HG03571 (cell line): ENCODE measurements around the gene AXIN2.
A peak's percentile ranks its signal among the peaks of the same experiment; 100 is the strongest.

Experiments used
- ATAC-seq: cut with Tn5 transposase; IDR thresholded peaks from one replicate; pipeline ENCODE4 v1.9.1; 2021; ENCODE audit not compliant: unreplicated experiment

AXIN2 gene

DNA sequence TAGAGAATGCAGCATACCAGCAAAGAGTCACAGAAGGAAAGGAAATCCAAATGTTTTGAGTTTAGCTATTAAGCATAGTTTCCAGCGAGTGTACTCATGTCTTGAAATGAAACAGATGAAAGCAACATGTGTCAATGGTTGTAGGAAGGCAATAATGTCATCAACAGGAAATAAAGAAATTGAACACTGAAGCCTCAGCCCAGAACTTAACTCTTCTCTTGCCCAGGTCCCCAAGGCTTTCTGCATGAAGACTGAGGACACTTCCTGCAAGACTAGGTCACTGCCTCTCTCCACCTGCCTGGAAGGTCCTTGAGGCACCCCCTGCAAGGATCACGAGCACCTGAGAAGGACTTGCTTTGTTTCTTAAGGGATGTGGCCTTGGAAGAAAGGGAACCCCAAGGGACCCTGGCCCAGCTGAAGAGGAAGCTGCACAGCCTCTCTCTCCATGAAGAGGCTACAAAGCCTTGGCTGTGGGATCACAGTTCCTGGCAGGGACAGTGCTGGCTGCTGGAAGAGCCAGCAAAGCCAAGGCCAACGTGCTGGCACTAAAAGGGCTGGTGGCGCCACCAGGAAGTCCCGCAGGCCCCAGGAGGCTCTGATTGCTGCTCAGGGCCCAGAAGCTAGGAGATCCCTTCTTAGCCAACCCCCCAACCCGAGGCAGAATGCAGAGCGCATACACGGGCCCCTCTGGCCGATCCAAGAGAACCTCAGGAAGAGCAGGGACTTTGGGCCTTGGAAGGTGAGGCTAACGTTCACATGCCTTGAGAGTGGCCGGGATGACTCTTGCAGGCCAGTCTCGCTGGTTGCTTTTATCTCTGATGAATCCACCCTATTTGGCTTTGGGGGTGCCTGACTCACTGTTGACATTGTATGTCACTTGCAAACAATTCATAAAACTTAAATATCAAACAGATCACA is 23.4 kb upstream of the AXIN2 start:
- ATAC-seq: no peak

DNA sequence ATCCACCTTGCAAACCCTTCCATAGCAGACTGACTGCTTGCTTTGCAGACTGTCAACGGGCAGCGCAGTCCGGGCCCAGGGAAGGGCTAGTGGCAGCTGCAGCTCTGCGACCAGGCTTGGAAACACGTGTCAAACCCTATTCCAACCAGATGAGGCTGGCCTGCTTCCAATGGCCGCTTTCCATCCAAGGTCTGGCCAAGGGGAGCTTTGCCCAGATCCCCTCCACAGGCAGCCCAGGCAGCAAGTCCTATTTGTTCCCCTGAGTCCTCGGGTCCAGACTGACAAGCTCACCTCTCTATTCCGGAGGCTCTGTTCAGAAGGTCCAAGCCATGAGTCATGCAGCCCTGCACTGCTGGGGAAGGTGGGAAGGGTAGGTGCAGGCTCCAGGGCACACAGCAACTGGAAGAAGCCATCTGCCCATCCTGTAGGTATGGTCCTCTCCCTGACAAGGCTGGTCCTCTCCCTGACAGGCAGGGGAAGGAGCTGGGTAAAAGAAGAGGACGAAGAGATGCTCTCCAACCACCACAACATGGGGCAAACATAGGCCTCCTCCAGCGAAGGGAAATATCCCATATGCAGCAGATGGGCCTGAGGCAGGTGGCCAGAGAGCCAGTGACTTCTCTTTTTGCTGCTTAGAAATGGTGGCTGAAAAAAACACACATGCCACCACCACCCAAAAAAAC is 22.6 kb upstream of the AXIN2 start:
- no peak for ATAC-seq

DNA sequence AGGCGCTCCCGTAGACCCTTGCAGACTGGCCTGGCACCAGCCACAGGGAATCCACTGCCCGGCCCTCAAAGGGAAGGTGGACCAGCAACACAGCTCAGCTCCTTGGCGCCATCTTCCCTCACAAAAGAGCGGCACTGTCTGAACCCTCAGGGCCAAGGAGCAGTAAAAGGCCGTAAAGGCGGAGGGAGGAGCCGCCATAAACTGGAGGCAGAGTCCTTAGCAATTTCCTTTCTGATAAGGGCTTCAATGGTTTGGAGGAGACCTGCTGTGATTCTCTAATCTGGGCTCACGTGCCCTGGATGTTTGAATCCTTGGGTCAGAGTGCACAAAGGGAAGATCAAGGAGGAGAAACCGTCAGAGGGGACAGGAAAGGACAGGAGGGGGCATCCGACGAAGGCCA is 15.5 kb upstream of the AXIN2 start:
- no peak for ATAC-seq

DNA sequence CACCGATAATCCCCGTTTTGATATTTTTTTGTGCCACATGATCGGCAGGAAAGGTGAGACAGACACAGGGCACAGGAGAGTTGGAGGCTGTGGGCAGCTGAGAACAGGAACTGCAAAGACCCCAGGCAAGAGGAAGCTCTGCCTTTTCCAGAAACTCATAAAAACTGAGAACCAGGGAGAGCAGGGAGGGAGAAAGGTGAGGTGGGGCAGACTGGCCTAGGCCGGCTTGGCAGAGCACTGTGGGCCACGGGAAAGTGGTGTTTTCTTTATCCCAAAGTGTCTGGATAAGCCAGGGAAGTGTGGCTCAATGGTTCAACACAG is 11.8 kb upstream of the AXIN2 start:
- no peak for ATAC-seq

DNA sequence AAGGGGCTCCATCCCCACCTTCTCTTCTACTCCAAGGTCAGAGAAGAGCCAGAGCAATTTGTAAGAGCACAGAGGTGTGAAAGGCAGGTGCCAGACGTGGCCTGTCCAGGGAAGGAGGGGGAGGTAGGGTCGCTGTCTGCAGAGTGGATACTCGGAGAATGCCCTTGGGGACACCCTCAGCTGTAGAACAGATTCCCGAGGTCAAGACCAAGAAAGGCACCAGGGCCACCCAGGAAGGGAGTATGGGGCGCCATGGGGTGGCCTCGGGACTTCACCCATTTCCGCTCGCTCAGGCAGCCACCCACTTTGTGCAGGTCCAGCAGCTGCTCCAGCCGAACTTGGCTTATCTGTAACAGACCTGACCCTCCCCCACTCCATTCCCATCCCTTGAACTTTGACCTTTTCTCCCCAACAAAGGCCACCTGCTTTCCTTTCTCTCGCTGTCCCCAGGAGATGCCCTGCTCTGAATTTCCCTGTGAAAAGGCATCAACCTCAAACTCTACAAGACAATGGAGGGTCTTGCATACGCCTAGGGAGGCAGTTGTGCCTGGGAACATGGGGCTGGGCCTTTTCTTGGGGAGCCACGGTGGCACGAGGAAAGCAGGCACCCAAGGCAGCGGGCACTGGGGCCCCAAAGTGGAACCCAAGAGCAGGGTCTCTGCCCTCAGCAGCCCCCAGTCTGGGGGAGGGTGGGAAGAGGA is 11.3 kb upstream of the AXIN2 start:
- no peak for ATAC-seq

DNA sequence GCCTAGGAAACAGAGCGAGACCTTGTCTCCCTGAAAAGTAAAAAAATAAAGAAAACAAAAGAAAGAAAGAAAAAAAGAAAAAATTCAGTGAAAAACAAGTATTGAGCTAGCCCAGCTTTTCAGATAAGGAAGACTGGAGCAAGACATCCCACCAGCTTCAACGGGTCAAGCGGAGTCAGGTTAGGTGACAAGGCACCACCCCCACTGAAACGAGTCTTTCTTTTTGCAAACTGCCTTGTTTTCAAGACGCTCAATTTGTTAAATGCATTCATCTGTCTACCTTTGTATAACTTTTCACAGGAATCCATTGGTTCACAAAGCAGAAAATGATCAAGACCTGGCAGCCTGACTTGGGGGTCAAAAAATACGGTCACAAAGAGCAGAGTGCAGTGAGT is 10.7 kb upstream of the AXIN2 start:
- no peak for ATAC-seq

DNA sequence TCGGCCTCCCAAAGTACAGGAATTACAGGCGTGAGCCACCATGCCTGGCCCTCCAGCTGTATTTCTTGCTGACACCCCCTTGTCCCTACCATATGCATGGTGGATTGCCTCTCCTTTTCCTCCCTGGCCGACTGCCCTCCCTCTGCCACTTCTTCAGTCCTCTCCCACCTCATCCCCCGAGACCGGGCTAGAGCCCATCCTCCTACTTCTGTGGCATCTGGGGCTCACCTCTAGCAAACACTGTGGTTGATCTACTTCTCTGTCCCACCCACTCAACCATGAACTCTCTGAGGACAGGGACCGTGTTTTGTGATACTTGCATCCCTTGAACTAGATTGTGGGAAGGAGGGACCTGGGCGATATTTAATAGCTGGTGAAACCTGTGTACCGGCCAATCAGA is 7.5 kb upstream of the AXIN2 start:
- ATAC-seq: no peak

DNA sequence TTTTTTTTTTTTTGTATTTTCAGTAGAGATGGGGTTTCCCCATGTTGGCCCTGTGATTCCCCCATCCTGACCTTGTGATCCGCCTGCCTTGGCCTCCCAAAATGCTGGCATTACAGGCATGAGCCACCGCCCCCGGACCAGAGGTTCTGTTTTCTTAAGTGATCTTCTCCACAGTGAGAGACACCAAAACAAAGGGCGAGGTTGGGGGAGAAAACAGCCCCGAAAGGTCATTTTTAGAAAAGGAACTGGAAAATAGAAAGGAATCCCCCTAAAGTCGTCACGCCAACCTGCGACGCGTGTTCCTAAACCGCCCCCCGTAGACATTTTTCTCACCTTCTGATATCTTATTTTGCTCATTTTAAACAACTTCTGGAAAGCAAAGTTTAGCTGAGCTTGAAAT is 6.1 kb upstream of the AXIN2 start:
- ATAC-seq: no peak

DNA sequence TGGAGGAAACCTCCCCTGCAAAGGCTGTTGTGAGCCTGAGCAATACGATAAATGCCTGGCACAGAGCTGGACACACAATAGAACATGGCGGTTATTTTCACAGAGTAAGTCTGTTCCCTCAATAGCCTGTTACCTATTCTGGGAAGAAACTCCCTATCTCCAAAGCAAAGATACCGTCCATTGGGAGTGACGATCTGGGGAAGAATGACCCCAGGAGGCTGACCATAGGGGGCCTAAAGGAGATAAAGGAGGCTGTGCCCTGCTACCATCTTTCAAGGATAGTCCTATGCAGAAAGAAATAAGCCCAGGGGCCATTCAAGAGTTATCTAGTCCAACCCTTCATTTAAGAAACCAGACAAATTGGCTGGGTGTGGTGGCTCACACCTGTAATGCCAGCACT is 4.1 kb upstream of the AXIN2 start:
- no peak for ATAC-seq

DNA sequence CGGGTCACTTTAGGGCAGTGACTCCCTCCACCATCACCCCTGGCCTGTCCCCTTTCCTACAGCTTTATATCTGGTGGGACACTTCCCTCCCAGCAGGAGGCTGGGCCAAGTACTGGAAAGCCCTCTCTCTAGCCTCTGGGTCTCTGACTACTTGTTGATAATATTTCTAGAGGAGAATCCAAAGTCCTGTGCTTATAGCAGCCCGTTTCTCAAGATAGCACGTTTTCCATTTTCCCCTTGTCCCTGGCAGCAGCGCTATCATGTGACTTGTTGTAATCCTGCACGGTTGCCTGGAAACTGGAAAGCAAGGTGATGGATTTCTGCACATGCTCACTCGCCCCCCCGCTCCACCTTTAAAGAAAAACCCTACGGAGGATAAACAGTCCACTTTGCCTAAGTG is 3.3 kb upstream of the AXIN2 start:
- ATAC-seq: no peak

DNA sequence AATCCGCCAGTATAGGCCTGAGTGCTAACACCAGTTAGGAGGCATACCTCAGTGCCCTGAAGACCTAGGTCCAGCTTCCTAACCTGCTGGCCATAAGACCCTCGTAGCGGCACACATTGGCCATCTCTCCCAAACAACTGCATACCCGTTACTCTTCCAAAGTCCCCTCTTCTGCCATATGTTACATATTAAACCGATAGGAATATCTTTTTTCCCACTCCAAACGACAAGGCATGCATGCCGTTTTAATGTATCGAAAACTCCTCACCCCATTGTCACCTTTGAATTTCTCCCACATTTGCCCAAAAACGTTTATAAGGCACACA is 721 bp upstream of the AXIN2 start:
- ATAC-seq: no peak

DNA sequence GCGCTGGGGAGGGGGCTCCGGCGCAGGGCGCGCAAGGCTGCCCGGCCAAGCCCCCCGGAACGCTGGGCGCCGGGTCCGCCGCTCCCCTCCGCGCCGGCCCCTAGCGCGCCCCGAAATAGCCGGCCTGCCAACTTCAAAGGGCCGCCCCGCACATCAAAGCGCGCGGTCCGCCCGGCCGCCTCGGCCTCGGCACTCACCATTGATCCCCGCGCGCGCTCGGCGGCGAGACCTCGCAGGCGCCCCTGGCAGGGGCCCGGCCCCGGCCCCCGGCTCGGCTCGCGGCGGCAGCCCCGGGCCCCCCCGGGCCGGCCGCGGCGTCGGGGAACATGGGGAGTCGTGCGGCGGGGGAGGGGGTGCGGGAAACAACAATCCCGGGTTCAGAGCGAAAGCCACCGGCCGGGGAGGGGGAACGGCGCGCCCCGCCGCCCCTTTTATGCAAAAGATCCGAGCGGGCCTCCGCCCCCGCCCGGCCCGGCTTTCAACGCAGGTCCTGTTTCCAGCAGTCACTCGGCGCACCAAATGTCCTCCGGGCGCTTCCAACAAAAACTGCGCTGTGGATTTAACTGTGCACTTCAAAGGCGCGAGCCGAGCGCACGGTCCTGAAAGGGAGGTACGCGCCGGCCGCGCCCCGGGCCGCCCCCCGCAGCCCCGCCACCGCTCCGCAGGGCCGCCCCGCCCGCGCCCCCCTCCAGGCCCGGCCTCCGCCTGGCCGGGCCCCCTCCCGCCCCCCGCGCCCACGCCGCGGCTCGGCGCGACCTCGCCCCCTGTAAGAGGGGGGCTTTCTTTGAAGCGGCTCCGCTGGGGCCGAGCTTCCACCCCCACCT is 608 bp downstream of the AXIN2 start:
- ATAC-seq: peak; percentile 20

DNA sequence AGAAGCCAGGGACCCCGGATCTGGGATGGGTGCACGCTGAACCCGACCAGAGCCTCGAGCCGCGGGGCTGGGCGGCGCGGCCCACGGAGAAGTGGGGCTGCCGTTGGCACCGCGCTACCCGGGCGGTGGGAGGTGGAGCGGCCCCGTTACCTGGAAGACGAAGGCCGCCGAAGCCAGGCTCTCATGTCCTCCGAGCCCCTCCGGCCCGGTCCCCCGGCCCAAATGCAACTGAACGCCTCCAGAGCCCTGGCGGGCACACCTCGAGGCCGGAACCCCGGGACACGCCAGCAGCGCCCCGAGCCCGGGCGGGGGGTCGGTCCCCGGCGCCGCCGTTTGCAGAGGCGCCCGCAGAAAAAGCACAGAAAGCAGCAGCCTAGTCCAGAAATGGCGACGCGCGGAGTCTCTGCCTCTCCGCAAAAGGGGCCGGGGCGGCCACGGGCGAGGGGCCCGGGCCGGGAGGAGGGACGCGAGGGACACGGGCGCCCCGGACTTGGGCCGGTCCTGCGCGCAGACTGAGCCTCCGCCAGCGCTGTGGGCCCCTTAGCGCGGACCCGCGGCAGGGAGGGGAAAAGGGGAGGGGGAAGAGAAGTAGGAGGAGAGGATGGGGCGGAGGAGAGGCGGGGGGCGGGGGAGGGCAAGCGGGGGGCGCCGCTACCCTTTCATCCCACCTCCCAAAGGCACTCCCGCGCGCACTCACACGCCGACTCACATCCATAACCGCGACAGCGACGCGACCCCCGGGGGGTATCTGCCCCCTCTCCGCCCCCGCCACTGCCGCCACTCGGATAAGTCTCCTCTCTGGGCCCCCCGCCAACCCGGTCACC is 1.4 kb downstream of the AXIN2 start:
- no peak for ATAC-seq

DNA sequence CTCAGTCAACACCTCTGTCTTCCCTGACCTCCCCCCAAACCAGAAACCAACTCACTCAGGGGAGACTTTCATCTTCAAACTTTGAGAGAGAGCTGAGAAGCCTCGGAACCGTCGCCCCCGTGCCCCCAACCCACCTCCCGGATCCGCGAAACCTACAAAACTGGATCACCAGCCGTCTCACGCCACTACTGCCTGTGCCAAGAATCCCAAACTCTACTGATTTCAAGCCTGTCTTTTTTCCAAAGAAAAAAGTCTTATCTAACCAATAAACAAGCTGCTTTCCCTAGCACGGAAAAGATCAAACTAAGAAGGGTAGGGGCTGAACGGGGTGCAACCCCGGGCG is 2.0 kb downstream of the AXIN2 start:
- no peak for ATAC-seq

DNA sequence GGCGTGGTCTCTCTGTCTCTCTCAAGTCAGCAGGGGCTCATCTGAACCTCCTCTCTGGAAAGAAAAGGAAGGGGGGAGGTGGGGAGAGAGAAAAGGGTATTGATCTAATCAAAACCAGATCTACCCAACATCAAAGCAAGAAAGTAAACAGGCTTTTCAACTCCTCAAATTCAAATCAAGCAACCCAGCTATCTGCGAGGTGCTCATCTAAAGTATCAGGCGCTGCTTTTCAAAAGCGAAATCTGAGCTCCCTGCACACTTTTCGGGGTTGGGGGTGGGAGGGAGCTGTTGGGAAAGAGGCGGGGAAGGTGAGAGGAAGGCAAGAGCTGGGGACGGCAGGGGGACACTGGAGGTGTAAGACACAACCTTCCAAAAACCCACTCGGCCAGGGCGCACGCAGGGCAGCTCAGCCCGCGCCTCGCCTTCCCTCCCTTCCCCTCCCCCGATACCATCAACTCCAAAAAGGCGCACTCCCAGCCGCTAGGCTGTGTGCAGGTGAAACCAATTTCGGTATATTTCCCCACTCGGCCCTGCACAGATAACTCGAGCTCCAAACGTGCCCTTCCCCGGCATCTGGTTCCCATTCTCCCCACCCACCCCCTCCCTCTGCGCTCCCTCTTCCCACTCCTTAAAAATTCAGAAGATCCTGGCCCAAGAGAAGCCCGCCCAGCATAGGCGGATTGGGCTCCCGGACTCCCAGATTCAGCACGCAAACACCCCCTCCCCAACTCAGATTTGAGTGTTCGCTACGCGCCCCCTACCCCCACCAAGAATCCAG is 2.6 kb downstream of the AXIN2 start:
- no peak for ATAC-seq

DNA sequence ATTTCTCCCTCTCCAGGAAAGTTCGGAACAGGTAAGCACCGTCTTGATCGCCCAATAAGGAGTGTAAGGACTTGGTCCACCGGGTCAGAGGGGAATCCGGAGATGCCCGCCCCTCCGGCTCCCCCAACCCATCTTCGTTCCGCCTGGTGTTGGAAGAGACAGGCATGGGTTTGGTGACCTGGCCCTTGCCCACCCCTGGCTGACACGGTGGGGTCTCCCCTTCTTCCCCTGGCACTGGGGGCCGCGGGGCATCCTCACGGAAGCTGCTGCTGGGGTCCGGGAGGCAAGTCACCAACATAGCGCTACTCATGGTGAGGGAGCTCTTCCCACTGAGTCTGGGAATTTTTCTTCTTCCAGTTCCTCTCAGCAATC is 3.2 kb downstream of the AXIN2 start:
- ATAC-seq: no peak

DNA sequence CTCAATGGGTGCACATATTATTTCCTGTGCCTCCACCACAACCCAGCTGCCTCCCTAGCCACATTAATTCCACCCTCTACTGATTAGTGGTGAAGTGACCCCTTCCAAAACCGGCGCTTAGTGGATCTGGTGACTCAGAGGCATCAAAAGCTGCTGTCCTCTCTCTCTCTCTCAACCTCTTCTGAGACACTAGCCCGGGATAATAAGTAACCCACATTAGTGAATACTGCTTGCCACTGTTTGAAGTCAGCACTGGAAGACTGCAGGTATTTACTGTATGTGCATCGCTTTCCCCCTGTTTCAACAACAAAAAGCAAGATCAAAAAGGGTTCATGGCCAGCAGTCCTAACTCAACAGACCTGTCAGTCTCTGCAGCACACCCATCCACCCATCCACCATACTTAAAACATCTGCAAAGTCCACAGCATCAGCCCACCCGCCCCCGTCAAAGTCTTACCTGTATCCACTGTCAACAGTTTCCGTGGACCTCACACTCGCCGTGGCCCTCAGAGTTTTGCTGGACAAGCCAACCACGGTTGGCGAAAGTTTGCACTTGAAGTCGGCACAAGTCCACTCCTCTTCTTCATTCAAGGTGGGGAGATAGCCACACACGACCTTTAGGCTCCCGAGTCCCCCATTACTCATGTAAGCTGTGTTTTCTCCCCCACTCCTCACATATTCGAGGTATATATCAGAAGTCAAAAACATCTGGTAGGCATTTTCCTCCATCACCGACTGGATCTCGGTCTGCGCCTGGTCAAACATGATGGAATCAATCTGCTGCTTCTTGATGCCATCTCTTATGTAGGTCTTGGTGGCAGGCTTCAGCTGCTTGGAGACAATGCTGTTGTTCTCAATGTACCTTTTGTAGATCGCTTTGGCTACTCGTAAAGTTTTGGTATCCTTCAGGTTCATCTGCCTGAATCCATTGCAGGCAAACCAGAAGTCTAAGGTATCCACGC is 3.8 kb downstream of the AXIN2 start:
- ATAC-seq: no peak

DNA sequence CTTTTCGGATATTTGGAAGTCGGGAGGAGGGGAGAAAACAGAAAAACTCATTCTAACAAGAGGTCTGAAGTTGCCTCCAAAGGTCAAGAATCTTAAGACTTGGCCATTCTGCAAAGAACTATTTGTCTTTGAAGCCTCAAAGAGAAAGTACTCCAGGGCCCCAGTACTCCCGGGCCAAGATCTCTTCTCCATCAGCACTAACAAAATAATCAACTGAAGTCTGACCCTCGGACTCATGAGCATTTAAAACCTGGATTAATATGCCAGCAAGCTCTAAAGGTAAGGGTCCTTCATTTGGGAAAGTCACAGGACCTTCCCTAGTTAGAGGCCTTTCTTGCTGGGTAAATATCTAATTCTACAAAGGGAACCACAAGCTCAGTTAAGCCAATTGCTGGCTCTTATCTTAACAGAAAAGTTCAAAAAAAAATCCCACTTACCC is 4.5 kb downstream of the AXIN2 start:
- ATAC-seq: no peak
